Prostate gland (tissue), 2 donors: ENCODE data around the gene WNT2. TPM values are rescaled to one million over a fixed set of nuclear protein-coding genes. Genes with fewer than 3 reads are reported as not detected.
A peak's percentile ranks its signal among the peaks of the same experiment; 100 is the strongest.

Experiments
- DNase-seq: peaks from one replicate; pipeline ENCODE4 v3.0.0-alpha.2; 2019; ENCODE audit warnings: low spot score
- H3K27ac ChIP-seq, 2 donors: fragments of 200-600 bp; sonication (generic); 2 replicates each; pipeline ENCODE4 v1.5.1; 2017 to 2019
- H3K27me3 ChIP-seq: fragments of 200-600 bp; sonication (generic); replicated peaks from 2 replicates; pipeline ENCODE4 v1.5.1; 2019; ENCODE audit not compliant: insufficient read depth
- H3K36me3 ChIP-seq, 2 donors: fragments of 200-600 bp; sonication (generic); 1 replicate in 1 of 2; 2 replicates in 1 of 2; pipeline versions ENCODE4 v1.5.1 to v1.8.1; 2017 to 2019
- H3K4me1 ChIP-seq: fragments of 200-600 bp; sonication (generic); replicated peaks from 2 replicates; pipeline ENCODE4 v1.5.1; 2019
- H3K4me3 ChIP-seq, 2 donors: fragments of 200-600 bp; sonication (generic); 2 replicates each; pipeline ENCODE4 v1.5.1; 2017 to 2019
- H3K9me3 ChIP-seq: fragments of 200-600 bp; sonication (generic); 2 replicates; pipeline ENCODE4 v1.5.1; 2017
- CTCF ChIP-seq, 4 experiments: fragments of 200-600 bp in 2 of 4; fragments of 450-650 bp in 2 of 4; sonication (generic) in 2 of 4; IDR thresholded peaks; 1 replicate in 3 of 4; 2 replicates in 1 of 4; pipeline ENCODE4 v1.5.1; 2016 to 2019; ENCODE audit warnings: antibody characterized with exemption in 4 of 4, mild to moderate bottlenecking in 2 of 4, moderate library complexity in 2 of 4
- POLR2A ChIP-seq: fragments of 450-650 bp; IDR thresholded peaks from one replicate; pipeline ENCODE4 v1.6.1; 2016; ENCODE audit warnings: antibody characterized with exemption, mild to moderate bottlenecking
- POLR2AphosphoS5 ChIP-seq: sonication (generic); formaldehyde crosslinking; IDR thresholded peaks from one replicate; pipeline ENCODE4 v1.6.1; 2017; ENCODE audit warnings: antibody characterized with exemption
- WGBS: methylation state at CpG from one replicate; pipeline ENCODE4 v1.1.5; 2018; 5-methylcytosine and 5-hydroxymethylcytosine counted together
- intact Hi-C: fragments of 100-400 bp; cut with DNase I; formaldehyde crosslinking; loops from one replicate; pipeline ENCODE4 v1.14.2; 2022
- total RNA-seq, 2 donors: library from RNA; depleted of rRNA; stranded (reverse); fragments of >200 nt; gene quantifications; one replicate each; pipeline ENCODE4 v1.1.0, GENCODE V29; 2016

The WNT2 gene
- total RNA-seq, 2 donors from 2014 or later: 1.1 to 2.3 TPM

- Histone ChIP-seq H3K9me3 (no peaks in the 10 kb centered on the region), H3K4me1 (peaks cover 4% of the 10 kb centered on the region), H3K36me3 (no peaks in the 10 kb centered on the region), H3K27ac (no peak overlapping the region), H3K4me3 (no peak overlapping the region), H3K27me3 (no peaks in the 10 kb centered on the region)
- DNase-seq: no peak
- no peak for TF ChIP-seq CTCF (IDR thresholded peaks at IDR 0.05)
- TF ChIP-seq POLR2AphosphoS5: no peak
- no peak for TF ChIP-seq POLR2A
- WGBS: 79% methylated on average over 4 of the region's 4 CpGs
- intact Hi-C loops: no loop called here
These were observed 47.9 kb downstream of the WNT2 start for GRCh38 chr7:117274951-117275350.

GRCh38 chr7:117273814-117274225 lies 49.0 kb downstream of the WNT2 start:
- intact Hi-C loops: no loop called here
- Histone ChIP-seq H3K4me3 (no peak overlapping the region), H3K27me3 (no peaks in the 10 kb centered on the region), H3K36me3 (no peaks in the 10 kb centered on the region), H3K9me3 (no peaks in the 10 kb centered on the region), H3K4me1 (peaks cover 4% of the 10 kb centered on the region), H3K27ac (peak overlapping the region in 1 of 2 donors; percentile 30)
- peak; percentile 76 for DNase-seq
- TF ChIP-seq POLR2AphosphoS5 (peak; percentile 42), CTCF (IDR thresholded peaks at IDR 0.05) (no peak)
- WGBS: 31% methylated on average over 11 of the region's 11 CpGs

- Histone ChIP-seq H3K4me3 (no peak overlapping the region), H3K36me3 (no peaks in the 10 kb centered on the region), H3K9me3 (no peaks in the 10 kb centered on the region), H3K4me1 (peaks cover 4% of the 10 kb centered on the region), H3K27ac (no peak overlapping the region), H3K27me3 (no peaks in the 10 kb centered on the region)
- TF ChIP-seq POLR2A: no peak
- no peak for TF ChIP-seq CTCF (IDR thresholded peaks at IDR 0.05)
- no peak for TF ChIP-seq POLR2AphosphoS5
- no peak for DNase-seq
- WGBS: 27% methylated on average over 2 of the region's 2 CpGs
- intact Hi-C loops: no loop called here
These were observed 49.5 kb downstream of the WNT2 start for GRCh38 chr7:117273325-117273724.

GRCh38 chr7:117272017-117272759 lies 50.7 kb downstream of the WNT2 start:
- intact Hi-C loops: no loop called here
- WGBS: 98% methylated on average over 2 of the region's 2 CpGs
- Histone ChIP-seq H3K27me3 (no peaks in the 10 kb centered on the region), H3K4me1 (peaks cover 4% of the 10 kb centered on the region), H3K9me3 (no peaks in the 10 kb centered on the region), H3K27ac (no peak overlapping the region), H3K36me3 (no peaks in the 10 kb centered on the region), H3K4me3 (no peak overlapping the region)
- TF ChIP-seq CTCF (IDR thresholded peaks at IDR 0.05) (no peak), POLR2A (no peak), POLR2AphosphoS5 (no peak)
- DNase-seq: no peak

GRCh38 chr7:117271566-117271965 lies 51.3 kb downstream of the WNT2 start:
- Histone ChIP-seq H3K36me3 (no peaks in the 10 kb centered on the region), H3K4me3 (no peak overlapping the region), H3K9me3 (no peaks in the 10 kb centered on the region), H3K4me1 (peaks cover 4% of the 10 kb centered on the region), H3K27me3 (no peaks in the 10 kb centered on the region), H3K27ac (no peak overlapping the region)
- TF ChIP-seq POLR2A (no peak), CTCF (IDR thresholded peaks at IDR 0.05) (no peak), POLR2AphosphoS5 (no peak)
- intact Hi-C loops: no loop called here
- DNase-seq: no peak
- 96% methylated on average over 3 of the region's 3 CpGs for WGBS
